SK-N-DZ (cell line): ENCODE data around the gene SCCPDH.

ENCODE experiments used
- DNase-seq: peaks from one replicate; pipeline ENCODE4 v3.0.0-alpha.2; 2015; ENCODE audit warnings: low spot score

The SCCPDH gene

DNA sequence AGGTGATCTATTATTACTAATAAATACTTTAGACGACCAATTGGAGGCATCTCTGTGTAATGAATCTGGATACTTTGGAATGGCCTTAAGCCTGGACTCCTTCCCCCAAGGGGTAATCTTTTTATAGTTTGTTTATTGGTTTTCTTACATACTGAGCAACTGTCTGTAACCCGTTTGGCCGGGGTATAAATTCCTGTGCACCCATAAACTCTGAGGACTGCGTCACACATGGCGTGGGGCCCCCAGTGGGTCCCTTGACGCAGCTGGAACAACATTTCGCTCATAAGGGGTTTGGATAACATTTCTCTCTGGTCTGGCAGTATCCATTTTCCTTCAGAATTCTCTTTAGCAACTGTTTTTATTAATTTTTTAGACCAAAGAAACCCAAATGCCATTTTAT lies 26.5 kb downstream of the SCCPDH start:
- no peak for DNase-seq

DNA sequence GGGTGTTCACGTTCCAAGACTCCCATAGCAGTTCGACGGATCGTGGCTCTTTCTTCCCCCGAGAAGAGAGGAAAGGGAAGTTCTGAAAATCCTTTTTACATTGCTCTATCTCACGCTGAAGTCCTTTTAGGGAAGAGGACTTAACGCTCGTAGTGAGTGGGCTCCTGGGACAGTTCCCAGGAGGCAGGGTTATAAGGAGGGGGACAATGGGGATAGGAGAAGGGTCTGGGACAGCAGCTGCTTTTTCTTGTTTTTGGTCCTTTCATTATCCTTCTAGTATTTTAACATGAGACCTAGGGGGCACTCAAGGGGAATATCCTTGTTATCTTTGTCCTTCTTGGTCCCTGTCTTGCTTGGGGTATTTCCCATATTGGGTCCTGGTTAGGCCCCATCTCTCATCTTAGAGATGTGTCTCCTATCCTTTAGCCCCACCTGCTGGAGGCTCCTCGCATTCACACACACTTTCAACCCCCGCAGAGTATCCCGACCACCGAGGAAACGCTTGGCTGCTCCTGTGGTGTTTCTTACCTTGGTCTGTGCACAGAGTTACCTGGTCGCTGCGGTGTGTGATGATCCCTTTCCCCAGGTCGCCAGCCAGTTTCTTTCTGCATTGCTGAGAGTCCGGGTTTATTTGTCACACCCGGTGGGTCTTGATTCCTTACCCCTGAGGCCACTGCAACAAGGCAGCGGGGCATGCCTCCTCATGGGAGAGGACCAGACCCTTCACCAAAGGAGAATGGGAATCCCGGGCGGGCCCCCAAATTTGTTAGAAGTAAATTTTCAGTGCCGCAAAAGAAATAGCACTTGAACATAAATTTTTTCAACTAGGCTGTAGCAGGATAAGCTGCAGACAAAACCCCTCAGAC lies 29.7 kb downstream of the SCCPDH start:
- peak; percentile 69 for DNase-seq

- DNase-seq, result no peak
These were observed 31.2 kb downstream of the SCCPDH start for GRCh38 chr1:246755419-246755818.

DNA sequence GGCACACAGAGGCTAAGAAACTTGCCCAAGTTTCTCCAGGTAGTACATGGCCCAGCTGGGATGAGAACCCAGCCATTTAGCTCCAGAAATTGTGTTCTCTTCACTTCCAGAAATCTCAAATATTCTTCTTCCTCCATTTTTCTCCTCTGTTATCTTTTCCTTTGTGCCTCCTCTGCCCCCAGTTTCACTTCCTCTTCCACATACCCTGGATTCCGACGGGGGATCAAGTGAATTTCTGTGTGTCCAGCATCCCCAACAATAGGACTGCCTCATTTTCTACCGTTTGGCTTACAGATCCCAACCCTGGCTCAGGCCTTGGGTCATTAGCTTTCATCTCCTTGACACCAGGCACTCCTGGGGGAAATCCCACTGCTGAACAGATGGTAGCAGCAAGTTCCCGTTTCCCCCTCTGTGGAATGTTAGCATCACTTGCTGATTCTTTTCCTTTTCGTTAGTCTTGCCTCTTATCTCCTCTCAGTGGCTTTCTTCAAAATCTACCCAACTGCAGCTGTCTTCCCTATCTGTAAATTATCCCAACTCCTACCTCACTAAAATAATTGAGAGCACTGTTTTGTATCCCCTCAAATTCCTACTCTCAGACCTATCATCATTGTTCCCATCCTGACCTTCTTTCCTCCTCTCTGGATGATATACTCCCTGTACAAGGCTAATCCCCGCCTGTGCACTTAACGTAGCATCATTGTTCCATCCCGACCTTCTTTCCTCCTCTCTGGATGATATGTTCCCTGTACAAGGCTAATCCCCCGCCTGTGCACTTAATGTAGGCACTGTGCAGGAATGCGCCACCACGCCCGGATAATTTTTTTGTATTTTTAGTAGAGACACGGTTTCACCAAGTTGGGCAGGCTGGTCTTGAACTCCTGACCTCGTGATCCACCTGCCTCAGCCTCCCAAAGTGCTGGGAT lies 36.5 kb downstream of the SCCPDH start:
- no peak for DNase-seq

- DNase-seq, result no peak
These were observed 37.2 kb downstream of the SCCPDH start for GRCh38 chr1:246761396-246761795.

DNA sequence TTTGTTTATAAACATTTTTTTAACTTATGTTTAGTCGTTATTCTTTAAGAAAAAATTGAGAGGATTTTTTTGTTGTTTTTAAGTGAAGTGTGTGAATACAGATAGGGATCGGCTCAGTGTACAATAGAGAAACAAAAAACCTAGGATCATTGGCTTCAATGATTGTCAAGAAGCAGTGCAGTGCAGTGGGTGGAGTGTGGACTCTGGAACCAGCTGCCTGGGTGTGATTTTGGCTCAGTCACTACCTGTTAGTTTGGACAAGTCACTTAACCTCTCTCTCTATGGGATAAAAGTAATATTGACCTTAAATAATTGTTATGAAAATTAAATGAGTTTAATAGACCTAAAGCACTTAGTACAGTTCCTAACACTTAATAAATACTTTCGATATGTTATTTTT lies 41.3 kb downstream of the SCCPDH start:
- no peak for DNase-seq

DNA sequence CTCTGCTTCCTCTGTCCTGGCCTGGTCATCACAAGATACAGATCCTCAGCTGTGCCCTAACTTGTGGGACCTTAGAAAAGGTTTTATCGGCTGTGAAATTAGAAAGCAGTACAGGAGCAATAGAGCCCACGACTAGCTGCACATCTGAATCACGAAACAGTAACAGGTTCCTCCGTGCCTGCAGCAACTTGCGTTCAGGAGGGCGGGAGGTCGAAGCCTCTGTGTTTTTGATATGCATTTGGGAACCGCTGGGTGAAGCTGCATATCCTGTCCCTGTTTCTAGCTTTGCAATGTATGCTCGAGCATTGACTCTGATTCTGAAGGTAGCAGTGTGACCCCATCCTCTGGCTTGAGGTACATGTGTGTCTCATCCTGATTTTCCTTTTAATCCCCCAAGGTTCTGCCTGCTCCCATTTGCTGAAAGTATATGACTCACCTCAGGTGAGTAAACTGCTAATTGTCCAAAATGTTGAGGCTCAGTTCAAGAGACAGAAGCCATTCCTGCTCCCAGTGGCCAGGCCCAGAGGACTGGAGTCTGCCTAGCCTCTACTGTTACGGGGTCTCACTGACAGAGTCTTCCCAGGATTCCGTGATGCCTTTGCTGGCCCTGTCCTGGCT lies 44.3 kb downstream of the SCCPDH start:
- no peak for DNase-seq

DNA sequence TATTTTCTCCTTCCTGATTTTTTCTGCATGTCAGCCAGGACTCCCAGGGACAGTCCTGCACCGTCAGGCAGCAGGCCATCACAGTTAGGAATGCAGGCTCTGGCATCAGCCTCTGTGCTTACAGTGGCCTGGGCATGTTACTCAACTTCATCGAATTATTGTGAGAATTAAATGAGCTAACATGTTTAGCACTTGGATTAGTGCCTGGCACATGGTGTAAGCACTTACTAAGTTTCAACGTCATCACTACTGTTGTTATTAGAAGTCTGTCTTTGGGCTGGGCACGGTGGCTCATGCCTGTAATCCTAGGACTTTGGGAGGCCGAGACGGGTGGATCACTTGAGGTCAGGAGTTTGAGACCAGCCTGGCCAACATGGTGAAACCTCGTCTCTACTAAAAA lies 45.1 kb downstream of the SCCPDH start:
- no peak for DNase-seq

- no peak for DNase-seq
These were observed 47.2 kb downstream of the SCCPDH start for GRCh38 chr1:246771366-246771765.

- DNase-seq, result no peak
These were observed 48.5 kb downstream of the SCCPDH start for GRCh38 chr1:246772686-246773085.

DNA sequence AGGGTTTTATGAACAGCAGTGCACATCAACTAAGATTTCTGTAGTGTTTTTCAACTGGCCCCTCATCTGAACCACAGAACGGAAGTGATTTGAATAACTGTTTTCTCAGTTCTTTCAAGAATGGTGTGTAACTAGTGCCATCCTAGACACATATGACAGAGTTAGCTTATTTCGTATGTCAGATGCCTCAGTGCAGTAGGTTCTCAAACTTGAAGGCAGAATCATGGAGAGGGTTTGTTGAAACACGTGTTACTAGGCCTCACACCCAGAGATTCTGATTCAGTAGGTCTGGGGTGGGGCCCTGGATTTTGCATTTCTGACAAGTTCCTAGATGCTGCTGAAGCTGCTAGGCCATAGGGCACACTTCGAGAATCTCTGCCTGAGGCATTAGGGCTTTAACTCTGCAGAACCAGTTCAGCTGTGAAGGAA lies 49.0 kb downstream of the SCCPDH start:
- DNase-seq, result no peak

GRCh38 chr1:246775531-246776385 lies 51.5 kb downstream of the SCCPDH start:
- DNase-seq, result no peak

DNA sequence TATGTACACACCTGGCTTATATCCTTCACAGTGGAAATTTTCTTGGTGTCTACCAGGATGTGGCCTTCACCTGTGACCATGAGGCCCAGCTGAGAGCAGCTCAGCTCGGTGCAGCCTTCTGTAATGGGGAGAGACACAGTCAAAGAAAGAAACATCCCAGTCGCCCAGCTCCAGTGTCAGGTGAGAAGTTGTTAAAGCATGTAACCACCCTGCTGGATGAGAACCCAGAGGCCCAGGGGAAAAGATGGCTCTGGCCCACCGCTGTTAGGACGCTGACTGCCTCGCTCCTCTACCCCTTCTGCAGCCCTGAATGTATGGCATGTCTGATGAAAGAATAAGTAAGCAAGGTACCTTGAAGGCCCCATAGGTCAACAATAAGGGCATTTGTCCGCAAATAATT lies 52.7 kb downstream of the SCCPDH start:
- DNase-seq, result no peak

- DNase-seq, result no peak
These were observed 54.5 kb downstream of the SCCPDH start for GRCh38 chr1:246778663-246779062.

DNA sequence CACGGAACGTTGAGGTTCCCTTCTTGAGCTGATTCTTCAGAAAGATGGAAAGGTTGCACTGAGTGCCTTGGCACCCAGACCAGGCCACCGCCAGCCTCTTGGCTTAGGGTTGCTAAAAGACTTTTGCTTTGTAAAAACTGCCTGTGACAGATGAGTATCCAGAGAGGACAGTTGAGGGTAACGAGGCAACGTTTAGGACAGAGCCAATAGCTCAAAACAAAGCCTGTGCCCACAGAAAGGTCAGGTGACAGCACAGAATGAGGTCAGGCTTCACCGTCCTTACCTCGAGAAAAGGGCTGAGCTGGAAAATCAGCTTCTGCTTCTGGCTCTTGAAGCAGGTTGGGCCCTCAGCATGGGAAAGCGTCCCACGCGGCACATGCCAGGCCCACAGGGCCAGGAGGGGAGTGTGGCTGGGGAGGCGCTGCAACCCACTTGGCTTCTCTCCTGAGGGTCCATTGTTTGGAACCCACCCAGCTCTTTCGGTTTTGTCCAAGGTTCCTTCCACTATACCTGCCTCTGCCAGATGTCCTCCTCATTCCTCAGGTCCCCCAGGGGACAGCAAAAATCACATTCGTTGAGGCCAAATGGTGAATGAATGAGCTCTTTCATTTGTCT lies 55.5 kb downstream of the SCCPDH start:
- no peak for DNase-seq

DNA sequence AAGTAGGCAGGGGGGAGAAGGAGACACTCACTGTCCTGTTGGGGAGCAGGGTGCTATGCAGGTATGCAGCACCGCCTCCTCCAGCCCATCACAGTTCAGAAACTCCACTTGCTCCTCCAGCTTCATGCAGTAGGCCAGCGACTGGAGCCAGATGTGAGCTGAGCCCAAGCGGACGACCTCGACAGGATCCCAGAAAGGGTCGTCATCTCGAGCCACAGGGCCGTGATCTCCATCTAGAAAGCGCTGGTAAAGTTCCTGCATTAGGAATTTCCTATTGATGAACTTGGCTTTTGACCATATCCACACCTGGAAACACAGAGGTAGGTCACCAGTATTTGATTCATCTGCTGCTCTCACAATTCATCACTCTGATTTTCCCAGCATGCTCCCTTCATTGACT lies 56.1 kb downstream of the SCCPDH start:
- no peak for DNase-seq

DNA sequence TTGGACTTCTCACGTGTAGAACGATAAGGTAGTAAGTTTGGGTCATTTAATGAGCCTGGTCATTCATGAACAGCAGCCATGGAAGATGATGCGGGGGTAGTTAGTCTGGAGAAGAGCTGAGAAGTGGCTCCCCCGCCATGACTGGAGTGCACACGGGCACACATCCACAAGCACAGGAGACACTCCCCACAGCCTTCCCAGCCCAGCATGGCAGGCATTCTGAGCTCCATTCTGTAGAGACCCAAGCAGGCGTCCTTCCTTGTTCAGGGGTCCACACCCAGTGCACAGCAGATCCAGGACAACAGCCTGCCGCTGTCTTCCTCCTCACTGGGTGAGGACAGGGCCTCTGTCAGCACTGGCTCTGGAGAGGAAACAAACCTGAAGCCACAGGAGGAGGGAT lies 57.0 kb downstream of the SCCPDH start:
- DNase-seq, result no peak

GRCh38 chr1:246782120-246782900 lies 58.1 kb downstream of the SCCPDH start:
- no peak for DNase-seq

DNA sequence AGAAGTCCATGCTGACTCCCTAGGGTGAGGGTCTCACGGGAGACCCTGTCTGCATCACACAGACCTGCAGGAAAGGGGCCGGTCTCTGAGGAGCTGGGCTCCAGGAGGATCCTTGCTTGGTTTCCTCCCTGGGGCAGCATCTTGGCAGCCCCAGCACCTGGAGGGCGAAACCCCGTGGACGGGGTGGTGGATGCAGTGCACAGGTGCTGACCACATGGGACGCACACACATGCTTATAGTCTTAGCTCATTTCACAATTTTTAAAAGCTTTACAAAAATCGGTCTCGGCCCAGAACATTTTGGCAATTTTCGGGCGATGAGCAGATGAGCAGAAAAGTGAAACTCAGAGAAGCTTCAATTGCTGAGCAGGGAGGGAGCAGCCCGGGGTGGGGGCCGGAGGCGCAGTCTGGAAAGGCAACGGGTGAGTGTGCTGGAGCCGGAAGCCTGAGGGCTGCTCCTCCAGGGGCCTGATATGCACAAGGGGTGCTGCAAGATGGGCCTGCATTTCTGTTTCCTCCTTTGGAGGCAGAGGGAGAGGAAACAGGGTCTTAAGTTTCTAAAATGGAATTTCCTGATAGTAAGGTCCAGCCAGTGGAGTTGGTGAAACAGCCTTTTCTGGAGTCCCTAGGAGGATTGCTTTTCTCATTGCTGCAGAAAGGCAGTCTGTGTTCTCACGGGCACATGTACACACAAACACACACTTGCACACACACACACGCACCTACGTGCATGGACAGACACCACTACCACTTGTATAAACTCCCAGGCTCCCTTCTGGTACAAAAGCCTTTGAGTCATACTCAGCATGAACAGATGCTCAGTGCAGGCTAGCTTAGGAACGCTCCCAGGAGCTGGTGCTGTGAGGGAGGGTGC lies 60.6 kb downstream of the SCCPDH start:
- no peak for DNase-seq
